Uterus (tissue), 4 donors: ENCODE data around the gene DCST1. TPM values are rescaled to one million over a fixed set of nuclear protein-coding genes. Genes with fewer than 3 reads are reported as not detected.

Experiments
- DNase-seq, 2 donors: peaks; one replicate each; pipeline ENCODE4 v3.0.0-alpha.2; 2019 to 2020
- H3K27ac ChIP-seq, 2 donors: fragments of 200-600 bp; sonication (generic); 1 replicate in 1 of 2; 2 replicates in 1 of 2; pipeline ENCODE4 v1.5.1; 2016 to 2018
- H3K27me3 ChIP-seq, 2 donors: fragments of 200-600 bp; sonication (generic); one replicate each; pipeline ENCODE4 v1.5.1; 2018 to 2019; ENCODE audit warnings: control low read depth in 1 of 2
- H3K36me3 ChIP-seq, 2 donors: fragments of 200-600 bp; sonication (generic); one replicate each; pipeline ENCODE4 v1.5.1; 2019; ENCODE audit warnings: control low read depth in 1 of 2
- H3K4me1 ChIP-seq, 2 donors: fragments of 200-600 bp; sonication (generic); one replicate each; pipeline ENCODE4 v1.5.1; 2018 to 2019; ENCODE audit warnings: control low read depth in 1 of 2
- H3K4me3 ChIP-seq, 2 donors: fragments of 200-600 bp; sonication (generic); 1 replicate in 1 of 2; 2 replicates in 1 of 2; pipeline ENCODE4 v1.5.1; 2018 to 2019; ENCODE audit warnings: mild to moderate bottlenecking in 1 of 2
- H3K9me3 ChIP-seq, 2 donors: fragments of 200-600 bp; sonication (generic); one replicate each; pipeline ENCODE4 v1.5.1; 2019; ENCODE audit warnings: control low read depth in 1 of 2
- POLR2A ChIP-seq, 2 donors: fragments of 450-650 bp; IDR thresholded peaks; one replicate each; pipeline ENCODE4 v1.6.1; 2016; ENCODE audit warnings: antibody characterized with exemption in 2 of 2, mild to moderate bottlenecking in 1 of 2, moderate library complexity in 1 of 2
- intact Hi-C: fragments of 100-400 bp; cut with DNase I; formaldehyde crosslinking; loops from one replicate; pipeline ENCODE4 v1.15.1; 2023; ENCODE audit warnings: low total_unique reads
- total RNA-seq, 4 donors: library from RNA; depleted of rRNA in 3 of 4; stranded (reverse); fragments of >200 nt in 3 of 4; gene quantifications; one replicate each; pipeline versions ENCODE4 v1.1.0 to v1.2.4, GENCODE V29; 2014 to 2023
- TF ChIP-seq, protein P1 (sequence below), 4 experiments: fragments of 200-600 bp in 2 of 4; fragments of 450-650 bp in 2 of 4; sonication (generic) in 2 of 4; IDR thresholded peaks; one replicate each; pipeline ENCODE4 v1.5.1; 2016 to 2019; ENCODE audit warnings: antibody characterized with exemption in 4 of 4, mild to moderate bottlenecking in 2 of 4, moderate library complexity in 1 of 4
- donor health status: DM: yes; HTN: yes; CAD: no.

DCST1 gene
- total RNA-seq, 4 donors from 2014 or later = 1.1 to 3.5 TPM; not detected in 2

DNA sequence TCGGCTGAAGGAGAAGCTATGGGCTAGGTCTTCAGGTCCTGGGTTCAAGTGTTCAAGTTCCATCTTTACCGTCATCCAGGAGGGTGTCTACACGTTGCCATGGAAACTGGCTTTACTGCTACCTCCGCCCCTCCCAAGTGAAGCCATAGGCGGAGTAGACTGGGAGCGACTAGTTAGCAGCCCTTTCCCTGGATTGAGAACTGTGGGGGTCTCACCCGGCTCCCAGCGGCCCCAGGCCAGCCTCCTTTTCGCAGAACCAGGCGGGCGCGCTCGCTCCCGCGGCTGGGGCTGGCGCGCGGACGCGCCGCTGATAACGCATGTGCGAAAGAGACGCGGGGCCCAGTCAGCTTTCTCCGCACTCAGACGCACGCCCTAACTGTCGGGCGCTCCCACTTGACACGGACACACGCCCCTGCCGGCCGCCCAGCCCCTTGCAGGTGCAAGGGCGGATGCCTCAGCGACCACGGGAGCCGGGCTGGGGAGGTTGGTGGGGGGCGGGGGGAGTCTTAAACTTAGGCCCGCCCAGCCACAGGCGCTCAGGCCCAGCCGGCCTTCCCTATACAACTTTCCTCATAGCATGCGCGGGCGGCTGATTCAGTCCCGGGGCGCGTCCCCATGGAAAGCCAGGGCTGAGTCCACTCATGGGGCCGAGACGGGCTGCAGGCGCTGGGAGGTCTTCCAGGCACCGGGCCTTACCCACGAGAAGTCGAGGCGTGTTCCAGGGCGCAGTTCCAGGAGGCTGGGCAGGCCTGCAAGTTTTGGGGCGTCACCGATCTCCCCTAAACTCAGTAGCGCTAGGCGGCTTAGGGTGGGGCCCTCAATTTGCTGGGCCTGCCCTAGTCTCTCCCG, 37.3 kb downstream of the DCST1 start:
- H3K4me3 ChIP-seq = peak overlapping the region; percentile 15 to 37
- peak; percentile 76 to 78 for DNase-seq
- no peaks in the 10 kb centered on the region for H3K9me3 ChIP-seq
- no peaks in the 10 kb centered on the region for H3K27me3 ChIP-seq
- peak overlapping the region; percentile 11 to 73 for H3K27ac ChIP-seq
- intact Hi-C loops = no loop called here
- peaks cover 0 to 5% of the 10 kb centered on the region in 2 donors for H3K4me1 ChIP-seq
- no peaks in the 10 kb centered on the region for H3K36me3 ChIP-seq
- no peak for TF ChIP-seq POLR2A (IDR thresholded peaks at IDR 0.05)
- TF ChIP-seq, protein P1, sequence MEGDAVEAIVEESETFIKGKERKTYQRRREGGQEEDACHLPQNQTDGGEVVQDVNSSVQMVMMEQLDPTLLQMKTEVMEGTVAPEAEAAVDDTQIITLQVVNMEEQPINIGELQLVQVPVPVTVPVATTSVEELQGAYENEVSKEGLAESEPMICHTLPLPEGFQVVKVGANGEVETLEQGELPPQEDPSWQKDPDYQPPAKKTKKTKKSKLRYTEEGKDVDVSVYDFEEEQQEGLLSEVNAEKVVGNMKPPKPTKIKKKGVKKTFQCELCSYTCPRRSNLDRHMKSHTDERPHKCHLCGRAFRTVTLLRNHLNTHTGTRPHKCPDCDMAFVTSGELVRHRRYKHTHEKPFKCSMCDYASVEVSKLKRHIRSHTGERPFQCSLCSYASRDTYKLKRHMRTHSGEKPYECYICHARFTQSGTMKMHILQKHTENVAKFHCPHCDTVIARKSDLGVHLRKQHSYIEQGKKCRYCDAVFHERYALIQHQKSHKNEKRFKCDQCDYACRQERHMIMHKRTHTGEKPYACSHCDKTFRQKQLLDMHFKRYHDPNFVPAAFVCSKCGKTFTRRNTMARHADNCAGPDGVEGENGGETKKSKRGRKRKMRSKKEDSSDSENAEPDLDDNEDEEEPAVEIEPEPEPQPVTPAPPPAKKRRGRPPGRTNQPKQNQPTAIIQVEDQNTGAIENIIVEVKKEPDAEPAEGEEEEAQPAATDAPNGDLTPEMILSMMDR (IDR thresholded peaks at IDR 0.05) = peak; percentile 18 to 61 (median 30)

DNA sequence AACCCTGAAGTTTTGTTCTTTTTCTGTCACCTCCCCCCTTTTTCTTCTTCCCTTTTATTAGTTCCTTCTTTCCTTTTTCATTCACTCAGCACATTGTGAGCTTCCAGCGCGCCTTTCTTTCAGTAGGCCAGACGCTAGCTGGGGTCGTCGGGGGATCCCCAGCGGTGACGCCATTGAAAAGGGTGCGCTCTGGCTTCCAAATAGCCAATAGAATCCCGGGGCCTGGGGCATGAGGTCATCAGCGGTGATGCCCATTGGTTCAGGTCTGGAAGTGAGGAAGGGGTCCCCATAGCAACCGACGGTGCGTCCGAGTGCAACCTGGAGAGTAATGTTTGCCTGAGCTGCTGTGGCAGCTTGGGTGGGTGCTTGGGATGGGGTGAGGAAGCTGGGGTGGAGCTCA, 38.1 kb downstream of the DCST1 start:
- TF ChIP-seq POLR2A (IDR thresholded peaks at IDR 0.05) = no peak
- TF ChIP-seq, protein P1 (IDR thresholded peaks at IDR 0.05) = no peak
- intact Hi-C loops = no loop called here
- H3K9me3 ChIP-seq = no peaks in the 10 kb centered on the region
- peak overlapping the region in 1 of 2 donors; percentile 73 for H3K27ac ChIP-seq
- DNase-seq = no peak
- no peak overlapping the region for H3K4me3 ChIP-seq
- peaks cover 0 to 5% of the 10 kb centered on the region in 2 donors for H3K4me1 ChIP-seq
- no peaks in the 10 kb centered on the region for H3K27me3 ChIP-seq
- H3K36me3 ChIP-seq = no peaks in the 10 kb centered on the region

DNA sequence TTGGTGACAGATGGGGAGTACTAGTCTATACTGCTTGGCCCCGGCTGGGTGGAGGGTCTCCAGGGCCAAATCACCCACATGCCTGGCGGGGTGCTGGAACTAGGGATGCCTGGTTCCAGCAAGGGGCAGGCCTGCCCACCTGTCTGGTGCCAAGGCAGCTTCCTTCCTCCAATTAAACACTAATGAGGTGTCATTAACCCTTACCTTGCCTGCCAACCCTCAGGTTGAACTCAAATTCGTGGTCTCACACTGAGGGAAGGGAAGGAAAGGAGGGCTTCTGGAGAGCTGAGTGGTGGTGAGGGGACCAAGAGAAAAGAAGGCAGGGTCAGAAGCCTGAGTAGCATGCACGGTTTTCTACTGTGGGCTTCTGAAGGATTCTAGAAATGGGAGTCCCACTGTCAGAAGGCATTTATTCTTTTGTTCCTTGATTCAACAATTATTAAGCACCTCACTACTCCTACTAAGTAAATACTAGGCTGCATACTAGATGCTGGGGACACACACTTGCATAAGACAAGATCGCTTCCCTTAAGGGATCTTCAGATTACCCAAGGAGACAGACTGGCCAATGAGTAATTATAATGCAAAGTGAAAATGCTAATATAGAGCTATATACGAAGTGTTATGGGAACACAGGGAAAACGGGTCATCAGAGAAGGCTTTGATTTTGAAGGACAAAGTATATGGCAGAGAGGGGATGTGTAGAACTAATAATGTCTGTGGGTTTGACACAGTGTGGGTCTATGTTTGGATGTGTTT, 39.1 kb downstream of the DCST1 start:
- H3K9me3 ChIP-seq = no peaks in the 10 kb centered on the region
- peaks cover 0 to 5% of the 10 kb centered on the region in 2 donors for H3K4me1 ChIP-seq
- H3K36me3 ChIP-seq = no peaks in the 10 kb centered on the region
- intact Hi-C loops = no loop called here
- no peak overlapping the region for H3K4me3 ChIP-seq
- DNase-seq = no peak
- TF ChIP-seq, protein P1 (IDR thresholded peaks at IDR 0.05) = no peak
- no peak for TF ChIP-seq POLR2A (IDR thresholded peaks at IDR 0.05)
- no peak overlapping the region for H3K27ac ChIP-seq
- no peaks in the 10 kb centered on the region for H3K27me3 ChIP-seq

DNA sequence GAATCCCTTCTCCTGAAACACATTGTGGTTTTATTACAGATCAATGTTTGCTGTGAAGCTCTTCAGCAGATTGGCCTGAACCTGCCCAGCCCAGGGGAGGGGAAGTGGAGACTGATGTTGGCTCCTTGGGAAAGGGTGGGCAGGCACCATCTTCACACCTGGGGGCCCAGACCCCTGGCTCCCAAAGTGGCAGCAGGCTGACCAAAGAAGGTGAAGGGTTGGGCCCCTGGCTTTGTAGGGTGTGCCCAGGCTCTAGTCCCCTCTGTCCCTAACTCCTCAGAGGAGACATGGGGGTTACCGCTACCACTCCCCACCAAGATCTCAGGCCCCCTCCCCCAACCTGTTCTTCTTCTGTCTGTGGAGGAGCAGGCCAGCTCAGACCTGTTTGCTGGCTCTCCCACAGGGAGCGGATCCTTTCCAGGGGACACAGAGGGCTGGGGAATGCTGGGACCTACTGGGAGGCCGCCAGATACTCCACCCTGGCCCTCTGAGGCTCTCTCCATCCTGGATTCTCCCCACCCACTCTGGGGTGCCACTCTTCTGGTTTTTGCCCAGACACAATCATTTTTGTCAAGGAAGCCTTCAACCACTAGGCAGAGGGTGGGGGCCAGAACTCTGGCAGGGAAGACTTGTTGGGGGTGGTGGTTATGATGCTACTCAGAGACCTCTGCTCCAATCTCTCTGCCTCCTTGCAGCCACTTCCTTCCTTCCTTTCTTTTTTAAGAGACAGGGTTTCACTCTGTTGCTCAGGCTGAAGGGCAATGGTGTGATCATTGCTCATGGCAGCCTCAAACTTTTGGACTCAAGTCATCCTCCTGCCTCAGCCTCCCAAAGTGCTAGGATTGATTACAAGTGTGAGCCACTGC, 40.0 kb downstream of the DCST1 start:
- intact Hi-C loops = no loop called here
- no peak for TF ChIP-seq POLR2A (IDR thresholded peaks at IDR 0.05)
- TF ChIP-seq, protein P1 (IDR thresholded peaks at IDR 0.05) = no peak
- H3K9me3 ChIP-seq = no peaks in the 10 kb centered on the region
- DNase-seq = no peak
- no peaks in the 10 kb centered on the region for H3K36me3 ChIP-seq
- no peak overlapping the region for H3K27ac ChIP-seq
- H3K27me3 ChIP-seq = no peaks in the 10 kb centered on the region
- H3K4me3 ChIP-seq = no peak overlapping the region
- peaks cover 0 to 7% of the 10 kb centered on the region in 2 donors for H3K4me1 ChIP-seq
